NCI-H2196 (cell line): ENCODE data around the gene KLHDC10.
"Not testable (repeated sequence)": the region's sequence is repeated elsewhere in the genome, so short reads cannot be mapped to it uniquely, and the experiment has no call there.

Experiments
- DNase-seq: peaks from one replicate; lab custom pipeline; 2025; ENCODE audit not compliant: unreplicated experiment; lab: John Stamatoyannopoulos, UW

The KLHDC10 gene

GRCh38 chr7:130139193-130139960 is 69.0 kb downstream of the KLHDC10 start:
- peak; percentile 11 for DNase-seq

GRCh38 chr7:130140551-130141160 is 70.3 kb downstream of the KLHDC10 start:
- no peak for DNase-seq

GRCh38 chr7:130141161-130141883 is 71.0 kb downstream of the KLHDC10 start:
- no peak for DNase-seq

GRCh38 chr7:130141884-130142653 is 71.7 kb downstream of the KLHDC10 start:
- no peak for DNase-seq

- no peak for DNase-seq
Measured at GRCh38 chr7:130142654-130143333, 72.5 kb downstream of the KLHDC10 start.

GRCh38 chr7:130143334-130143732 is 73.0 kb downstream of the KLHDC10 start:
- no peak for DNase-seq

GRCh38 chr7:130143986-130144311 is 73.6 kb downstream of the KLHDC10 start:
- no peak for DNase-seq

GRCh38 chr7:130144312-130145171 is 74.2 kb downstream of the KLHDC10 start:
- DNase-seq: no peak

GRCh38 chr7:130145424-130146100 is 75.2 kb downstream of the KLHDC10 start:
- DNase-seq: no peak

GRCh38 chr7:130146142-130146541 is 75.8 kb downstream of the KLHDC10 start:
- DNase-seq: not testable (repeated sequence)

- no peak for DNase-seq
Measured at GRCh38 chr7:130146693-130147405, 76.5 kb downstream of the KLHDC10 start.

GRCh38 chr7:130147710-130148325 is 77.5 kb downstream of the KLHDC10 start:
- no peak for DNase-seq

GRCh38 chr7:130148561-130148960 is 78.2 kb downstream of the KLHDC10 start:
- DNase-seq: no peak

GRCh38 chr7:130149281-130150139 is 79.2 kb downstream of the KLHDC10 start:
- DNase-seq: peak; percentile 80

- no peak for DNase-seq
Measured at GRCh38 chr7:130150587-130150986, 80.3 kb downstream of the KLHDC10 start.

- DNase-seq: no peak
Measured at GRCh38 chr7:130151591-130152492, 81.5 kb downstream of the KLHDC10 start.
